ENCODE measurements around the gene ERGIC2. TPM values are rescaled to one million over a fixed set of nuclear protein-coding genes. Genes with fewer than 3 reads are reported as not detected.

Gene ERGIC2
- total and polyA plus RNA-seq, 10 of the 15 experiments (the other 5 are each of a cell fraction or from before 2014, with no cell fraction given), result 26.1 to 181 (median 83.9) TPM

GRCh38 chr12:29306682-29307081 lies 74.3 kb downstream of the ERGIC2 start:
- TF ChIP-seq SMC3 (IDR thresholded peaks at IDR 0.05; ENCODE audit: borderline replicate concordance, low read length) (no peak), FOS (IDR thresholded peaks at IDR 0.05; ENCODE audit: borderline replicate concordance, extremely low read depth, insufficient read length) (no peak), TCF12 (IDR thresholded peaks at IDR 0.05; ENCODE audit: low read depth, low read length) (no peak)
- H3K9ac ChIP-seq (ENCODE audit: control insufficient read depth, insufficient read depth, low read length), result no peak overlapping the region
- no TSS peak for BruUV-seq (replicated peaks)
- in situ Hi-C loops (cut with MboI) (no loop called here), intact Hi-C loops (cut with micrococcal nuclease; ENCODE audit: unreplicated experiment) (no loop called here)
- no peaks in the 10 kb centered on the region for H3K27me3 ChIP-seq (replicated peaks in 1 of 2; ENCODE audit: control insufficient read depth in 2 of 2, insufficient read depth in 2 of 2, low read length in 1 of 2)
- no peaks in the 10 kb centered on the region for H3K9me3 ChIP-seq (replicated peaks; ENCODE audit: control insufficient read depth, insufficient read depth, low read length)
- no peaks in the 10 kb centered on the region for H3K79me2 ChIP-seq (ENCODE audit: control insufficient read depth, insufficient read depth, low read length)
- 81% methylated on average over 2 of the region's 2 CpGs for WGBS (ENCODE audit: insufficient coverage, insufficient replicate concordance, low lambda C conversion rate, missing lambda C conversion rate)
- ChIA-PET RAD21 (ENCODE audit: unreplicated experiment) (interaction anchor here (0.6 to 2.2 kb wide), 2 partner anchors 11 kb away, joined by 3 to 8 read pairs; no protein-coding TSS in a partner anchor), POLR2A (no interaction called here), SMC1A (ENCODE audit: uncharacterized antibody, unreplicated experiment) (interaction anchor here (0.9 to 1.6 kb wide), 4 partner anchors 11 to 234 kb away, joined by 3 read pairs; no protein-coding TSS in a partner anchor), CTCF (interaction anchor here (0.8 to 3.4 kb wide), 5 partner anchors 11 to 244 kb away, joined by 4 to 24 read pairs (median 7); no protein-coding TSS in a partner anchor)
- no peak overlapping the region for H3K4me2 ChIP-seq (ENCODE audit: control insufficient read depth, insufficient read depth)
- DNase-seq (ENCODE audit: low read depth, low spot score), result no peak
- H2AFZ ChIP-seq (ENCODE audit: control insufficient read depth, low read depth, low read length), result no peak overlapping the region
- H3K27ac ChIP-seq (ENCODE audit: control insufficient read depth, insufficient read depth), result no peak overlapping the region
- H4K20me1 ChIP-seq (ENCODE audit: control insufficient read depth, insufficient read depth), result no peaks in the 10 kb centered on the region
- H3K4me1 ChIP-seq (ENCODE audit: control insufficient read depth, insufficient read depth, low read length), result no peaks in the 10 kb centered on the region
- no peaks in the 10 kb centered on the region for H3K36me3 ChIP-seq (ENCODE audit: control insufficient read depth in 2 of 2, insufficient read depth in 2 of 2, low read length in 1 of 2)
- no peak for ATAC-seq
- no peak for FAIRE-seq
- H3K4me3 ChIP-seq, result no peak overlapping the region

GRCh38 chr12:29306266-29306665 lies 74.7 kb downstream of the ERGIC2 start:
- ATAC-seq (no peak), FAIRE-seq (no peak), DNase-seq (ENCODE audit: low read depth, low spot score) (no peak)
- RAD21 ChIA-PET (ENCODE audit: unreplicated experiment), result interaction anchor here (2.2 kb wide), 1 partner anchor 12 kb away, joined by 8 read pairs; no protein-coding TSS in a partner anchor
- H3K4me1 ChIP-seq (ENCODE audit: control insufficient read depth, insufficient read depth, low read length), result no peaks in the 10 kb centered on the region
- no peaks in the 10 kb centered on the region for H3K9me3 ChIP-seq (replicated peaks; ENCODE audit: control insufficient read depth, insufficient read depth, low read length)
- H3K27me3 ChIP-seq (replicated peaks in 1 of 2; ENCODE audit: control insufficient read depth in 2 of 2, insufficient read depth in 2 of 2, low read length in 1 of 2), result no peaks in the 10 kb centered on the region
- no peak overlapping the region for H2AFZ ChIP-seq (ENCODE audit: control insufficient read depth, low read depth, low read length)
- H3K27ac ChIP-seq (ENCODE audit: control insufficient read depth, insufficient read depth), result no peak overlapping the region
- in situ Hi-C loops (cut with MboI) (no loop called here), intact Hi-C loops (cut with micrococcal nuclease; ENCODE audit: unreplicated experiment) (no loop called here)
- WGBS (ENCODE audit: insufficient coverage, insufficient replicate concordance, low lambda C conversion rate, missing lambda C conversion rate), result 48% methylated on average over 2 of the region's 2 CpGs
- H3K36me3 ChIP-seq (ENCODE audit: control insufficient read depth in 2 of 2, insufficient read depth in 2 of 2, low read length in 1 of 2), result no peaks in the 10 kb centered on the region
- BruUV-seq (replicated peaks), result no TSS peak
- POLR2A ChIA-PET, result no interaction called here
- no peak overlapping the region for H3K4me2 ChIP-seq (ENCODE audit: control insufficient read depth, insufficient read depth)
- no peaks in the 10 kb centered on the region for H3K79me2 ChIP-seq (ENCODE audit: control insufficient read depth, insufficient read depth, low read length)
- SMC1A ChIA-PET (ENCODE audit: uncharacterized antibody, unreplicated experiment), result interaction anchor here (0.9 to 1.6 kb wide), 4 partner anchors 11 to 233 kb away, joined by 3 read pairs; no protein-coding TSS in a partner anchor
- no peak overlapping the region for H3K4me3 ChIP-seq
- no peak overlapping the region for H3K9ac ChIP-seq (ENCODE audit: control insufficient read depth, insufficient read depth, low read length)
- CTCF ChIA-PET, result interaction anchor here (0.9 to 3.4 kb wide), 4 partner anchors 12 to 231 kb away, joined by 3 to 24 read pairs (median 9); no protein-coding TSS in a partner anchor
- H4K20me1 ChIP-seq (ENCODE audit: control insufficient read depth, insufficient read depth), result no peaks in the 10 kb centered on the region
- TF ChIP-seq BCL3 (IDR thresholded peaks at IDR 0.05; ENCODE audit: borderline replicate concordance, insufficient read depth, low read depth, low read length, poor library complexity, severe bottlenecking), result no peak
- no peak for TF ChIP-seq ZNF687 (IDR thresholded peaks at IDR 0.05)
- no peak for TF ChIP-seq NFYB (IDR thresholded peaks at IDR 0.05; ENCODE audit: insufficient read depth, low read depth, low read length)
- no peak for TF ChIP-seq STAT3 (IDR thresholded peaks at IDR 0.05; ENCODE audit: low read depth, low read length)
- TF ChIP-seq MTA2 (IDR thresholded peaks at IDR 0.05; ENCODE audit: low read depth), result no peak
- TF ChIP-seq NFXL1 (IDR thresholded peaks at IDR 0.05; ENCODE audit: borderline replicate concordance), result no peak
- no peak for TF ChIP-seq SREBF2 (IDR thresholded peaks at IDR 0.05; ENCODE audit: low read length)
- no peak for TF ChIP-seq CREB1 (IDR thresholded peaks at IDR 0.05; ENCODE audit: low read depth)

Measured in GM12878 (cell line).